ENCODE measurements around the gene PPT2. TPM values are rescaled to one million over a fixed set of nuclear protein-coding genes. Genes with fewer than 3 reads are reported as not detected.

The PPT2 gene
- total and polyA plus RNA-seq, 2 of the 13 experiments (the other 11 are each of a cell fraction or from before 2014, with no cell fraction given), result 39.2 to 61.8 TPM

DNA sequence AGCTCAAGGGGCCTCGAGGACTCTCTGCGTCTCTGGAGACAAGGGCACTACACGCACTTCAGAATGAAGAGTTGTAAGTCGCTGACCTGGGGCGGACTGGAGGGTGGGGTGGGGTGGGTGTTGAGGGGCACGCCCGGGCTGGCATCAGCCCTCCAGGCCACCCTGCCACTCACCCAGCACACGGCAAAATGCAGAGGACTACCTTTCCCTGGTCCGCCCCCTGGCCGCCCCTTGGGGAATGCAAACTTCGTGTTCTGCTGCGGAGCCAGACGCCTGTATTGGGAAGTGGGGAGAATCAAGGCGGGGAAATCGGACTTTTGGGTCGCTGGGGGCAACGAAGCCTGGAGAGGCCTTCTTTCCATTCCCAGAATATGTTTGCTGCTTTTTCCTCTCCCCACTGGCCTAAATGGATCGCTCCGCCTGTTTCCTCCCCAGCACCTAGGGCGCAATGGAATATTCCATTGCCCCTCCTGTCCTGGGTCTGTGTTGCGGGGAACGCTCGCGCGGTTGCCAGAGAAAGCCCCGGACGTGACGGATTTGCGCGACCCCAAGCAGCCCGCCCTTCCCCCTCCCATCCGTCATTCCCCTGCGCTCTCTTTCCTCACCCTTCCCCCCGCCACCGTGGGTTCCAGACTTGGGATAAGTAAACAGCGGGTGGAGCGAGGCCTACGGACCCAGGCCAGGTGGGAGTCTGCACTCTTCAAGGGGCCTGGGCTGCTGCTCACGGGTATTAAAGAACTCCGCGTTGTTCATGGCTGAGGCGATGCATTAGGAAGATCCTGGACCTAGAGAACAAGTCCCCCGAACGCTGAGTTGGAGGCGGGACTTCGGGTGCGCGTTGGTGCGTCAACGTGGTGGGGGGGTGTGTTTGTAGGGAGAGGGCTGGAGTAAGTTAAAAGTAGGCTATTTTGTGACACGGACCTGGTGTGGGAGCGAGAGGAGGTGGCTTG lies at the start of gene PPT2 (continued):
- TF ChIP-seq, protein P1, sequence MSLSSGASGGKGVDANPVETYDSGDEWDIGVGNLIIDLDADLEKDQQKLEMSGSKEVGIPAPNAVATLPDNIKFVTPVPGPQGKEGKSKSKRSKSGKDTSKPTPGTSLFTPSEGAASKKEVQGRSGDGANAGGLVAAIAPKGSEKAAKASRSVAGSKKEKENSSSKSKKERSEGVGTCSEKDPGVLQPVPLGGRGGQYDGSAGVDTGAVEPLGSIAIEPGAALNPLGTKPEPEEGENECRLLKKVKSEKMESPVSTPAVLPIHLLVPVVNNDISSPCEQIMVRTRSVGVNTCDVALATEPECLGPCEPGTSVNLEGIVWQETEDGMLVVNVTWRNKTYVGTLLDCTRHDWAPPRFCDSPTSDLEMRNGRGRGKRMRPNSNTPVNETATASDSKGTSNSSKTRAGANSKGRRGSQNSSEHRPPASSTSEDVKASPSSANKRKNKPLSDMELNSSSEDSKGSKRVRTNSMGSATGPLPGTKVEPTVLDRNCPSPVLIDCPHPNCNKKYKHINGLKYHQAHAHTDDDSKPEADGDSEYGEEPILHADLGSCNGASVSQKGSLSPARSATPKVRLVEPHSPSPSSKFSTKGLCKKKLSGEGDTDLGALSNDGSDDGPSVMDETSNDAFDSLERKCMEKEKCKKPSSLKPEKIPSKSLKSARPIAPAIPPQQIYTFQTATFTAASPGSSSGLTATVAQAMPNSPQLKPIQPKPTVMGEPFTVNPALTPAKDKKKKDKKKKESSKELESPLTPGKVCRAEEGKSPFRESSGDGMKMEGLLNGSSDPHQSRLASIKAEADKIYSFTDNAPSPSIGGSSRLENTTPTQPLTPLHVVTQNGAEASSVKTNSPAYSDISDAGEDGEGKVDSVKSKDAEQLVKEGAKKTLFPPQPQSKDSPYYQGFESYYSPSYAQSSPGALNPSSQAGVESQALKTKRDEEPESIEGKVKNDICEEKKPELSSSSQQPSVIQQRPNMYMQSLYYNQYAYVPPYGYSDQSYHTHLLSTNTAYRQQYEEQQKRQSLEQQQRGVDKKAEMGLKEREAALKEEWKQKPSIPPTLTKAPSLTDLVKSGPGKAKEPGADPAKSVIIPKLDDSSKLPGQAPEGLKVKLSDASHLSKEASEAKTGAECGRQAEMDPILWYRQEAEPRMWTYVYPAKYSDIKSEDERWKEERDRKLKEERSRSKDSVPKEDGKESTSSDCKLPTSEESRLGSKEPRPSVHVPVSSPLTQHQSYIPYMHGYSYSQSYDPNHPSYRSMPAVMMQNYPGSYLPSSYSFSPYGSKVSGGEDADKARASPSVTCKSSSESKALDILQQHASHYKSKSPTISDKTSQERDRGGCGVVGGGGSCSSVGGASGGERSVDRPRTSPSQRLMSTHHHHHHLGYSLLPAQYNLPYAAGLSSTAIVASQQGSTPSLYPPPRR (CRISPR knock-in tag; IDR thresholded peaks at IDR 0.05; ENCODE audit: borderline replicate concordance), result peak; percentile 47; the same call in 1 of the 2 replicates
- TF ChIP-seq MBNL3 (CRISPR knock-in tag; conservative IDR thresholded peaks at IDR 0.05) (no peak), ZNF782 (CRISPR knock-in tag; IDR thresholded peaks at IDR 0.05; ENCODE audit: borderline replicate concordance) (peak; percentile 81; the same call in 1 of the 2 replicates), MXD4 (CRISPR knock-in tag; IDR thresholded peaks at IDR 0.05) (no peak; the same call in 1 of the 2 replicates), NBN (conservative IDR thresholded peaks at IDR 0.05) (no peak), ATF7-NPFF (CRISPR knock-in tag; IDR thresholded peaks at IDR 0.05; ENCODE audit: low read depth) (no peak; the same call in 1 of the 2 replicates), ZBTB8A (CRISPR knock-in tag; IDR thresholded peaks at IDR 0.05; ENCODE audit: borderline replicate concordance, low read depth) (peak; percentile 93; the same call in 1 of the 2 replicates), FOXC1 (CRISPR knock-in tag; IDR thresholded peaks at IDR 0.05; ENCODE audit: borderline replicate concordance) (peak; percentile 78), RFX3 (CRISPR knock-in tag; IDR thresholded peaks at IDR 0.05) (peak; percentile 80), ZMYM4 (CRISPR knock-in tag; IDR thresholded peaks at IDR 0.05) (peak; percentile 70), ZNF530 (CRISPR knock-in tag; IDR thresholded peaks at IDR 0.05; ENCODE audit: low read depth) (no peak)
- TF ChIP-seq, protein P2, sequence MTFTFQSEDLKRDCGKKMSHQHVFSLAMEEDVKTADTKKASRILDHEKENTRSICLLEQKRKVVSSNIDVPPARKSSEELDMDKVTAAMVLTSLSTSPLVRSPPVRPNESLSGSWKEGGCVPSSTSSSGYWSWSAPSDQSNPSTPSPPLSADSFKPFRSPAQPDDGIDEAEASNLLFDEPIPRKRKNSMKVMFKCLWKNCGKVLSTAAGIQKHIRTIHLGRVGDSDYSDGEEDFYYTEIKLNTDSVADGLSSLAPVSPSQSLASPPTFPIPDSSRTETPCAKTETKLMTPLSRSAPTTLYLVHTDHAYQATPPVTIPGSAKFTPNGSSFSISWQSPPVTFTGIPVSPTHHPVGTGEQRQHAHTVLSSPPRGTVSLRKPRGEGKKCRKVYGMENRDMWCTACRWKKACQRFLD (CRISPR knock-in tag; IDR thresholded peaks at IDR 0.05; ENCODE audit: borderline replicate concordance), result peak; percentile 57; the same call in 1 of the 2 replicates
- TF ChIP-seq, protein P3, sequence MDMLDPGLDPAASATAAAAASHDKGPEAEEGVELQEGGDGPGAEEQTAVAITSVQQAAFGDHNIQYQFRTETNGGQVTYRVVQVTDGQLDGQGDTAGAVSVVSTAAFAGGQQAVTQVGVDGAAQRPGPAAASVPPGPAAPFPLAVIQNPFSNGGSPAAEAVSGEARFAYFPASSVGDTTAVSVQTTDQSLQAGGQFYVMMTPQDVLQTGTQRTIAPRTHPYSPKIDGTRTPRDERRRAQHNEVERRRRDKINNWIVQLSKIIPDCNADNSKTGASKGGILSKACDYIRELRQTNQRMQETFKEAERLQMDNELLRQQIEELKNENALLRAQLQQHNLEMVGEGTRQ (IDR thresholded peaks at IDR 0.05; ENCODE audit: low read depth, low read length), result no peak
- TF ChIP-seq, protein P3 (CRISPR knock-in tag; IDR thresholded peaks at IDR 0.05; ENCODE audit: borderline replicate concordance), result no peak; the same call in 1 of the 2 replicates
- TF ChIP-seq, protein P4, sequence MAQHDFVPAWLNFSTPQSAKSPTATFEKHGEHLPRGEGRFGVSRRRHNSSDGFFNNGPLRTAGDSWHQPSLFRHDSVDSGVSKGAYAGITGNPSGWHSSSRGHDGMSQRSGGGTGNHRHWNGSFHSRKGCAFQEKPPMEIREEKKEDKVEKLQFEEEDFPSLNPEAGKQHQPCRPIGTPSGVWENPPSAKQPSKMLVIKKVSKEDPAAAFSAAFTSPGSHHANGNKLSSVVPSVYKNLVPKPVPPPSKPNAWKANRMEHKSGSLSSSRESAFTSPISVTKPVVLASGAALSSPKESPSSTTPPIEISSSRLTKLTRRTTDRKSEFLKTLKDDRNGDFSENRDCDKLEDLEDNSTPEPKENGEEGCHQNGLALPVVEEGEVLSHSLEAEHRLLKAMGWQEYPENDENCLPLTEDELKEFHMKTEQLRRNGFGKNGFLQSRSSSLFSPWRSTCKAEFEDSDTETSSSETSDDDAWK (CRISPR knock-in tag; IDR thresholded peaks at IDR 0.05), result no peak
- TF ChIP-seq, protein P5, sequence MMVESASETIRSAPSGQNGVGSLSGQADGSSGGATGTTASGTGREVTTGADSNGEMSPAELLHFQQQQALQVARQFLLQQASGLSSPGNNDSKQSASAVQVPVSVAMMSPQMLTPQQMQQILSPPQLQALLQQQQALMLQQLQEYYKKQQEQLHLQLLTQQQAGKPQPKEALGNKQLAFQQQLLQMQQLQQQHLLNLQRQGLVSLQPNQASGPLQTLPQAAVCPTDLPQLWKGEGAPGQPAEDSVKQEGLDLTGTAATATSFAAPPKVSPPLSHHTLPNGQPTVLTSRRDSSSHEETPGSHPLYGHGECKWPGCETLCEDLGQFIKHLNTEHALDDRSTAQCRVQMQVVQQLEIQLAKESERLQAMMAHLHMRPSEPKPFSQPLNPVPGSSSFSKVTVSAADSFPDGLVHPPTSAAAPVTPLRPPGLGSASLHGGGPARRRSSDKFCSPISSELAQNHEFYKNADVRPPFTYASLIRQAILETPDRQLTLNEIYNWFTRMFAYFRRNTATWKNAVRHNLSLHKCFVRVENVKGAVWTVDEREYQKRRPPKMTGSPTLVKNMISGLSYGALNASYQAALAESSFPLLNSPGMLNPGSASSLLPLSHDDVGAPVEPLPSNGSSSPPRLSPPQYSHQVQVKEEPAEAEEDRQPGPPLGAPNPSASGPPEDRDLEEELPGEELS (CRISPR knock-in tag; IDR thresholded peaks at IDR 0.05), result peak; percentile 71
